Upper lobe of left lung (tissue), 4 donors: Measurements from ENCODE around the gene ZNF362.

ENCODE experiments used
- CTCF ChIP-seq, 6 experiments: fragments of 450-650 bp in 4 of 6; fragments of 200-600 bp in 2 of 6; sonication (generic) in 2 of 6; IDR thresholded peaks; one replicate each; pipeline ENCODE4 v1.5.1; 2016 to 2019; ENCODE audit warnings: antibody characterized with exemption in 6 of 6
- EP300 ChIP-seq, 4 donors: sonication (generic); formaldehyde crosslinking; IDR thresholded peaks; one replicate each; pipeline ENCODE4 v1.5.1; 2017; ENCODE audit warnings: antibody characterized with exemption in 4 of 4, control low read depth in 2 of 4
- POLR2A ChIP-seq, 4 donors: fragments of 450-650 bp; IDR thresholded peaks; one replicate each; pipeline ENCODE4 v1.5.1; 2016 to 2017; ENCODE audit warnings: antibody characterized with exemption in 4 of 4, mild to moderate bottlenecking in 2 of 4
- POLR2AphosphoS5 ChIP-seq, 2 donors: sonication (generic); formaldehyde crosslinking; IDR thresholded peaks; one replicate each; pipeline ENCODE4 v1.5.1; 2017; ENCODE audit warnings: antibody characterized with exemption in 2 of 2

- TF ChIP-seq CTCF (IDR thresholded peaks at IDR 0.05) (no peak), POLR2A (IDR thresholded peaks at IDR 0.05) (no peak), EP300 (IDR thresholded peaks at IDR 0.05) (no peak), POLR2AphosphoS5 (IDR thresholded peaks at IDR 0.05) (no peak)
Measured at GRCh38 chr1:33305016-33305415, 48.7 kb downstream of the ZNF362 start.
